ENCODE measurements around the gene DCAKD. TPM values are rescaled to one million over a fixed set of nuclear protein-coding genes. Genes with fewer than 3 reads are reported as not detected.

DCAKD gene
- polyA plus RNA-seq, 1 donor: 26.3 TPM

DNA sequence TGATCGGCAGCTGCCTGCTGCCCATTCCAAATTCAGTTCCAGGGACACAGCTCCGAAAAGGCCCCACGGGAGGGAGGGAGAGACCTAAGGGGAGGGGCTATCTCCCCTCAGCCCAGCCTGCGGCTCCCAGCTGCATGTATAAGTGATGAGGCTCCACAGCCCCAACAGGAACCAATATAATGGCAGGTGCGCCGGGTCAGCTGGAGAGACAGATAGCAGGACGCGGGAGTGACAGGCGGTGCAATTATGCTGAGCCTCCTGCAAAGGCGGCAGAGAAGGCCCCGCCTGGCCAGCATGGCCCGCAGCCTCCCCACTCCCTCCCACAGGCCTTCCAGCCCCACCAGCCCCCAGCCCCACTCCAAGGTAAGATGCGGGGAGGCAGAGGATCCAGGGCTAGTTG lies 75.2 kb downstream of the DCAKD start:
- no CpG with 5 or more reads among the region's 13 CpGs for WGBS (ENCODE audit: insufficient coverage, low lambda C conversion rate)
- Histone ChIP-seq H3K36me3 (ENCODE audit: control insufficient read depth, insufficient read depth, low read length) (no peaks in the 10 kb centered on the region), H3K4me3 (ENCODE audit: low read length) (no peak overlapping the region), H3K27ac (ENCODE audit: low read length) (no peak overlapping the region), H3K27me3 (ENCODE audit: control insufficient read depth, insufficient read depth, low read length) (peaks cover 70% of the 10 kb centered on the region), H3K4me1 (ENCODE audit: control insufficient read depth, insufficient read depth, low read length) (peaks cover 24% of the 10 kb centered on the region), H3K9me3 (ENCODE audit: control insufficient read depth, low read depth, low read length) (no peaks in the 10 kb centered on the region)
- DNase-seq: no peak

Other genes with a start within 250 kb of the DCAKD start
- 8.2 TPM for gene GJC1, start 221.3 kb downstream of the DCAKD start, polyA plus RNA-seq
- gene HIGD1B, start 203.7 kb downstream of the DCAKD start, polyA plus RNA-seq: 1.8 TPM
- 67.8 TPM for gene EFTUD2, start 152.2 kb downstream of the DCAKD start, polyA plus RNA-seq
- gene GFAP, start 136.1 kb downstream of the DCAKD start, polyA plus RNA-seq: 0.34 TPM
- 7.7 TPM for gene KIF18B, start 103.9 kb downstream of the DCAKD start, polyA plus RNA-seq
- gene C1QL1, start 83.3 kb downstream of the DCAKD start, polyA plus RNA-seq: 14.3 TPM
- 51.0 TPM for gene NMT1, start 9.7 kb upstream of the DCAKD start, polyA plus RNA-seq
- gene PLCD3, start 80.9 kb upstream of the DCAKD start, polyA plus RNA-seq: 13.7 TPM
- 16.6 TPM for gene ACBD4, start 84.1 kb upstream of the DCAKD start, polyA plus RNA-seq
- 36.1 TPM for gene HEXIM1, start 96.8 kb upstream of the DCAKD start, polyA plus RNA-seq
- 11.1 TPM for gene HEXIM2, start 110.2 kb upstream of the DCAKD start, polyA plus RNA-seq
- gene FMNL1, start 170.3 kb upstream of the DCAKD start, polyA plus RNA-seq: 8.5 TPM
- 0.24 TPM for gene SPATA32, start 210.5 kb upstream of the DCAKD start, polyA plus RNA-seq